Endothelial cell of umbilical vein (primary cell): ENCODE measurements around the gene AMN1. TPM values are rescaled to one million over a fixed set of nuclear protein-coding genes. Genes with fewer than 3 reads are reported as not detected.
"Not testable (repeated sequence)": the region's sequence is repeated elsewhere in the genome, so short reads cannot be mapped to it uniquely, and the experiment has no call there.

Source experiments
- BruUV-seq: library from RNA; stranded (reverse); fragments of 400-500 nt; replicated peaks from 2 replicates; lab custom pipeline; 2021; lab: Mats Ljungman, UMichigan
- CTCF ChIA-PET: fragments of 300-600, 350-600 bp; sonication (Branson Sonifier 250); formaldehyde crosslinking; loops from one replicate; lab custom pipeline; 2021; ENCODE audit warnings: antibody characterized with exemption, inconsistent platforms; lab: Charles Lee
- POLR2A ChIA-PET: fragments of 300-600, 350-600 bp; sonication (Branson Sonifier 250); formaldehyde crosslinking; loops from one replicate; lab custom pipeline; 2021; ENCODE audit warnings: antibody characterized with exemption, inconsistent platforms; lab: Charles Lee
- DNase-seq: peaks from one replicate; pipeline ENCODE4 v3.0.0-alpha.2; 2011; ENCODE audit warnings: low read depth, low spot score
- FAIRE-seq: peaks from 2 replicates; lab custom pipeline; 2011; peaks lifted over from hg19 to GRCh38; lab: Jason Lieb, UNC
- H2AFZ ChIP-seq: 2 replicates; pipeline ENCODE4 v1.6.0; 2012; ENCODE audit warnings: low read depth, low read length, control low read depth, inconsistent platforms
- H3K27ac ChIP-seq: 2 replicates; pipeline ENCODE4 v1.5.1; 2011; ENCODE audit warnings: low read depth, mild to moderate bottlenecking, control low read depth, low read length, moderate library complexity; ENCODE audit not compliant: insufficient read depth
- H3K27me3 ChIP-seq, 2 experiments: 2 replicates each; pipeline versions ENCODE4 v1.6.0 to v1.6.1; 2011; ENCODE audit warnings: low read length in 2 of 2, mixed read lengths in 1 of 2; ENCODE audit not compliant: control insufficient read depth in 2 of 2, insufficient read depth in 2 of 2
- H3K36me3 ChIP-seq, 2 experiments: 2 replicates in 1 of 2; 3 replicates in 1 of 2; pipeline ENCODE4 v1.5.1; 2011; ENCODE audit warnings: low read length in 2 of 2, mild to moderate bottlenecking in 1 of 2, moderate library complexity in 1 of 2; ENCODE audit not compliant: control insufficient read depth in 2 of 2, insufficient read depth in 2 of 2; ENCODE audit errors: extremely low read depth in 1 of 2
- H3K4me1 ChIP-seq: 3 replicates; pipeline ENCODE4 v1.5.1; 2011; ENCODE audit warnings: mild to moderate bottlenecking, low read length; ENCODE audit not compliant: control insufficient read depth, insufficient read depth; ENCODE audit errors: extremely low read depth
- H3K4me2 ChIP-seq: 2 replicates; pipeline ENCODE4 v1.6.1; 2011; ENCODE audit warnings: low read length, control low read depth, mixed read lengths; ENCODE audit not compliant: insufficient read depth
- H3K4me3 ChIP-seq, 3 experiments: fragments of 200-600 bp in 1 of 3; sonication (generic), shearing (Covaris generic) in 1 of 3; replicated peaks in 1 of 3; 2 replicates each; pipeline ENCODE4 v1.5.1; 2011 to 2016; ENCODE audit warnings: control low read depth in 3 of 3, low read length in 3 of 3, mild to moderate bottlenecking in 2 of 3, inconsistent platforms in 1 of 3, low read depth in 1 of 3, moderate library complexity in 1 of 3; ENCODE audit not compliant: insufficient read depth in 1 of 3
- H3K79me2 ChIP-seq: 2 replicates; pipeline ENCODE4 v1.6.0; 2012; ENCODE audit warnings: low read length, inconsistent platforms; ENCODE audit not compliant: control insufficient read depth, insufficient read depth
- H3K9ac ChIP-seq: replicated peaks from 2 replicates; pipeline ENCODE3; 2011; ENCODE audit warnings: low read length, control low read depth; ENCODE audit not compliant: insufficient read depth; ENCODE audit errors: extremely low read depth
- H3K9me1 ChIP-seq: replicated peaks from 3 replicates; pipeline ENCODE4 v1.6.0; 2011; ENCODE audit warnings: mild to moderate bottlenecking, low read length; ENCODE audit not compliant: control insufficient read depth, insufficient read depth; ENCODE audit errors: extremely low read depth
- H3K9me3 ChIP-seq: replicated peaks from 2 replicates; pipeline ENCODE4 v1.5.1; 2012; ENCODE audit warnings: low read length, inconsistent platforms; ENCODE audit not compliant: control insufficient read depth, insufficient read depth
- H4K20me1 ChIP-seq: replicated peaks from 2 replicates; pipeline ENCODE3; 2011; ENCODE audit warnings: mild to moderate bottlenecking, low read length; ENCODE audit not compliant: control insufficient read depth, insufficient read depth; ENCODE audit errors: extremely low read depth
- CTCF ChIP-seq, 2 donors: IDR thresholded peaks; 1 replicate in 1 of 2; 2 replicates in 1 of 2; pipeline ENCODE4 v1.5.1; 2011; ENCODE audit warnings: low read length in 2 of 2, mild to moderate bottlenecking in 2 of 2, moderate library complexity in 2 of 2, control low read depth in 1 of 2, inconsistent platforms in 1 of 2, low read depth in 1 of 2; ENCODE audit not compliant: insufficient read depth in 1 of 2; ENCODE audit errors: extremely low read depth in 1 of 2
- EZH2 ChIP-seq: IDR thresholded peaks from 2 replicates; pipeline ENCODE4 v1.6.1; 2012; ENCODE audit warnings: borderline replicate concordance, low read depth, mild to moderate bottlenecking, moderate library complexity, low read length, inconsistent platforms; ENCODE audit not compliant: severe bottlenecking
- FOS ChIP-seq: IDR thresholded peaks from 2 replicates; pipeline ENCODE4 v1.6.1; 2011; ENCODE audit warnings: mild to moderate bottlenecking, low read length, moderate library complexity, borderline replicate concordance; ENCODE audit not compliant: insufficient read depth
- GATA2 ChIP-seq: IDR thresholded peaks from 2 replicates; pipeline ENCODE4 v1.7.0; 2011; ENCODE audit warnings: low read depth, mild to moderate bottlenecking, moderate library complexity, mixed read lengths, low read length; ENCODE audit not compliant: insufficient read length, insufficient read depth
- MYC ChIP-seq: IDR thresholded peaks from one replicate; pipeline ENCODE4 v1.6.1; 2011; ENCODE audit warnings: mild to moderate bottlenecking, low read depth, low read length
- POLR2A ChIP-seq: IDR thresholded peaks from 2 replicates; pipeline ENCODE4 v1.6.1; 2012; ENCODE audit warnings: low read depth, mild to moderate bottlenecking, control low read depth, low read length
- POLR2AphosphoS5 ChIP-seq: IDR thresholded peaks from 2 replicates; pipeline ENCODE4 v1.6.1; 2012; ENCODE audit warnings: low read depth, mild to moderate bottlenecking, control low read depth, low read length, moderate library complexity; ENCODE audit not compliant: insufficient read depth
- dilution Hi-C: fragments of 300-500 bp; cut with MboI; formaldehyde crosslinking; loops from one replicate; pipeline ENCODE4 v1.15.0; 2019; ENCODE audit warnings: low sequenced_read_pairs; ENCODE audit not compliant: extremely low pct_ligation_motif_present
- intact Hi-C: fragments of 100-400 bp; cut with micrococcal nuclease; formaldehyde crosslinking; loops from one replicate; pipeline ENCODE4 v1.10.0; 2022
- polyA plus RNA-seq, 4 experiments: library from polyadenylated mRNA; depleted of rRNA in 3 of 4; stranded (reverse) in 3 of 4; unstranded in 1 of 4; fragments of >200 nt; gene quantifications; 2 replicates each; pipeline versions ENCODE4 v1.2.1 to v1.2.3, GENCODE V29; 2011 to 2012; ENCODE audit warnings: missing spikeins in 1 of 4
- total RNA-seq: library from RNA; stranded (reverse); gene quantifications from 2 replicates; pipeline ENCODE4 v1.2.3, GENCODE V29; 2021

Gene AMN1
- total and polyA plus RNA-seq, 2 donors (not counting 3 experiments of a cell fraction or from before 2014, with no cell fraction given) = 8.5 to 18.0 TPM

GRCh38 chr12:31702047-31702446, 26.8 kb downstream of the AMN1 start:
- FAIRE-seq (no peak), DNase-seq (peak; percentile 49)
- no peak overlapping the region for H3K4me2 ChIP-seq
- no peak overlapping the region for H3K9ac ChIP-seq
- no peaks in the 10 kb centered on the region for H3K36me3 ChIP-seq
- intact Hi-C loops = no loop called here
- H3K27ac ChIP-seq = no peak overlapping the region
- H3K4me1 ChIP-seq = no peaks in the 10 kb centered on the region
- H3K79me2 ChIP-seq = no peaks in the 10 kb centered on the region
- POLR2A ChIA-PET = interaction anchor here (0.5 kb wide), 1 partner anchor 177 kb away, joined by 3 read pairs; no protein-coding TSS in a partner anchor
- no peaks in the 10 kb centered on the region for H3K9me1 ChIP-seq
- no peaks in the 10 kb centered on the region for H4K20me1 ChIP-seq
- CTCF ChIA-PET = interaction anchor here (0.9 to 2.0 kb wide), 9 partner anchors 13 to 258 kb away, joined by 3 to 12 read pairs (median 4); partner anchors contain the start of genes AMN1 and RESF1
- H3K9me3 ChIP-seq = no peaks in the 10 kb centered on the region
- H3K4me3 ChIP-seq = no peak overlapping the region
- no peak overlapping the region for H2AFZ ChIP-seq
- dilution Hi-C loops = no loop called here
- no TSS peak for BruUV-seq
- H3K27me3 ChIP-seq = no peaks in the 10 kb centered on the region
- TF ChIP-seq FOS (no peak), EZH2 (no peak), GATA2 (no peak), POLR2A (no peak), MYC (no peak), CTCF (IDR thresholded peaks at IDR 0.05; ENCODE audit: extremely low read depth in 1 of 2, insufficient read depth in 1 of 2, low read depth in 1 of 2, low read length in 2 of 2) (peak in 1 of 2 donors; percentile 19), POLR2AphosphoS5 (no peak)

- H3K9me1 ChIP-seq, H3K9me3 ChIP-seq, H3K27ac ChIP-seq, BruUV-seq, H2AFZ ChIP-seq, H3K4me3 ChIP-seq, H4K20me1 ChIP-seq, H3K4me2 ChIP-seq, H3K27me3 ChIP-seq, dilution Hi-C loops, H3K36me3 ChIP-seq, H3K79me2 ChIP-seq, H3K4me1 ChIP-seq, POLR2A ChIA-PET, H3K9ac ChIP-seq, CTCF ChIA-PET, DNase-seq, FAIRE-seq: not testable (repeated sequence)
- intact Hi-C loops = loop anchor here (10.0 kb wide), 1 partner anchor 185 kb away; no protein-coding TSS in a partner anchor
These were observed 38.9 kb downstream of the AMN1 start for GRCh38 chr12:31689921-31690320.
